HG03432 (cell line): ENCODE data around the gene CHST8.

Experiments
- ATAC-seq: cut with Tn5 transposase; IDR thresholded peaks from one replicate; pipeline ENCODE4 v1.9.1; 2021; ENCODE audit warnings: mild to moderate bottlenecking, moderate library complexity; ENCODE audit not compliant: unreplicated experiment

The CHST8 gene

DNA sequence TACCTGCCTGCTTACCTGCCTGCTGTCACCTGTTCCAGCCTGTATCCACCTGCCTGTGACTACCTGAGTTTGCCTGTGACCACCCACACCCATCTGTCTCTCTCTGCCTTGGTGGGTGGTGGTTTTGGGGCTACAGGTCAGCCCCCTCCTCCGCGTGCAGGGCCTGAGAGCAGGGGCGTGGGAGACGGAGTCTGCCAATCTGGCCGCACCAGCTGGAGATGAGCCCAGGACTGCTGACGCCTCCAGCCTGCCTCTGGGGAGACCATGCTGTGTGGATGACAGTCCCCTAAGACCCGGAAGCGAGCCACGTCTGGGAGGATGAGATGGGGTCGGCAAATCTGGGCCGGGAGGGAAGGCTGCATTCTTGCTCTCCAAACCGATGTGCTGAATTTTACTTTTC, 159.0 kb downstream of the CHST8 start:
- no peak for ATAC-seq

- ATAC-seq = no peak
Measured at GRCh38 chr19:33781415-33781935, 159.7 kb downstream of the CHST8 start.

DNA sequence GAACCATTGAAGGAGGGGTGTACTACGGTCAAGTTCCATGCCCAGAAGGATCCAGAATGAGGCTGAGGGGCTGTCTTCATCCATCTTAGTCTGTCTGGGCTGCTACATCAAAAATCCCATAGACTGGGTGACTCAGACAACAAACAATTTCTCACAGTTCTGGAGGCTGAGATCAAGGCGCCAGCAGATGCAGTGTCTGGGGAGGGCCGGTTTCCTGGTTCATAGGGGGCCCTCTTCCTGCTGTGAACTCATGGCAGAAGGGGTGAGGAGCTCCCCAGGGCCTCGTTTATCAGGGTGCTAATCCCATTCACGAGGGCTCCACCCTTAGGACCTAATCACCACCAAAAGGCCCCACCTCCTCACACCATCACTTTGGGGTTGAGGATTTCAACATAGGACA, 160.2 kb downstream of the CHST8 start:
- no peak for ATAC-seq

GRCh38 chr19:33784432-33784831, 162.7 kb downstream of the CHST8 start:
- no peak for ATAC-seq

DNA sequence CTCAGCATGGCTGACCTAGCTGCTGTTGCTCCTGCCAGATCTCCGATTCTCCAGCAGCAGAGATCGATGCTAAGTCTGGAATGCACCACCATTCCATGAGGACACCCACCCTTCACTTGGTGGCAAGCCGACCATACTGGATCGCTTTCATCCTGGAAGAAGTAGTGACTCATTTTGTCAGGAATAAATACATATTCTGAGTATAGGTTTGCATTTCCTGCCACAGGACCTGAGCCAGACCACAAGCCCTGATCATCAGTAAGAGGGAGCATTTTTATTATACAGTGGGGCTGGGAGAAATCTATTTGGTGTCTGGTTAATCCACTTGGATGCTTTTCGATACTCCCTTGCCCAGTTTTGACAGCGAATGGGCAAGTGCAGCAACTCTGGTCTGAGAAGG, 164.0 kb downstream of the CHST8 start:
- no peak for ATAC-seq

- ATAC-seq = no peak
Measured at GRCh38 chr19:33788676-33789075, 166.9 kb downstream of the CHST8 start.

DNA sequence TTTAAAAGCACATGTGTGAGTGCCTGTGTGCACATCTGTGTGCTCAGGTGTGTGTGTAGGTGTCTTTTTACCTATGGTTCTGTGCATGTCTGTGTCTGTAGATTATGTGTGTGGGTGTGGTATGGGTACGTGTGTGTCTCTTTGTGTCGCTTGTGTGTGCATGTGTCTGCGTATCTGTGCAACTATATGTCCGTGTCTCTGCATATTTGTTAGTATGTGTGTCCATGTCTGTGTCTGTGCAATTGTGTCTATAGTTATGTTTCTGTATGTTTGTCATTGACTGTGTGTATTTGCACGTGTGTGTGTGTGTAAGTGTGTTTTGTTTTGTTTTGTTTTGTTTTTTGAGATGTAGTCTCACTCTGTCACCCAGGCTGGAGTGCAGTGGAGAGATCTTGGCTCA, 167.6 kb downstream of the CHST8 start:
- no peak for ATAC-seq

DNA sequence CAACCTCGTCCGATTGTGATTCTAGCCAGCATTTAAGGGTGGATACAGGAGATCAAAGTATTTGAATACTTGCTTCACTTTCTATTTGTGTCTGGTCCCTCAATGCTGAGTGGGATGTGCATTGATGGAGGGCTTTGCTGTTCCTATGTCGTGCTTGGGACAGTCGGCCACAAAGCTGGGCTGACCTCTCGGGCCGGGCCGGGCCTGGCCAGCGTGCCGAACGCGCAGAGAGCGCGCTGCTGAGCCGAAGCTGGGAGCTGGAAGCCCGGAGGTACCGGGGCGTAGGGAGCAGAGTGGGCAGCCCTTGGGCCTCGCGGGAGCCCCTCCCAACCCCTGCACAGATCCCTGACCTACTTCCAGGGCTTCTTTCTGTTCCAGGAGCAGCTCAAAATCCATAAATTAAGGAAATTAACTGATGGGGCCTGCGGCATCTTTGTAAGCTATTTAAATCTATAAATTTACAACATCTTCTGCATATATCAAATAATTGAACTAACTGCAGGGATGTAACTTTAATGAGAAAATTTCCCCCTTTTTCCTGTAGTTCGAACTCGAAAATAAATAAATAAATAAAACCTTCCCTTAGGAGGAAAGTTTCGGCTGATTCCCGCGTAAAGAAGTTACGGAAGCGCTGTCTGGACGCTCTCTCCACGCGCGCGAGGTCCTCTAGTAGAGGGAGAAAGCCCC, 173.1 kb downstream of the CHST8 start:
- no peak for ATAC-seq

- no peak for ATAC-seq
Measured at GRCh38 chr19:33795370-33796163, 173.8 kb downstream of the CHST8 start.

- no peak for ATAC-seq
Measured at GRCh38 chr19:33796164-33796875, 174.6 kb downstream of the CHST8 start, which contains the start of gene KCTD15. Gene KCTD15 (plus strand): TSS chr19:33796870. CDS start chr19:33800455, 3,585 bp downstream.

DNA sequence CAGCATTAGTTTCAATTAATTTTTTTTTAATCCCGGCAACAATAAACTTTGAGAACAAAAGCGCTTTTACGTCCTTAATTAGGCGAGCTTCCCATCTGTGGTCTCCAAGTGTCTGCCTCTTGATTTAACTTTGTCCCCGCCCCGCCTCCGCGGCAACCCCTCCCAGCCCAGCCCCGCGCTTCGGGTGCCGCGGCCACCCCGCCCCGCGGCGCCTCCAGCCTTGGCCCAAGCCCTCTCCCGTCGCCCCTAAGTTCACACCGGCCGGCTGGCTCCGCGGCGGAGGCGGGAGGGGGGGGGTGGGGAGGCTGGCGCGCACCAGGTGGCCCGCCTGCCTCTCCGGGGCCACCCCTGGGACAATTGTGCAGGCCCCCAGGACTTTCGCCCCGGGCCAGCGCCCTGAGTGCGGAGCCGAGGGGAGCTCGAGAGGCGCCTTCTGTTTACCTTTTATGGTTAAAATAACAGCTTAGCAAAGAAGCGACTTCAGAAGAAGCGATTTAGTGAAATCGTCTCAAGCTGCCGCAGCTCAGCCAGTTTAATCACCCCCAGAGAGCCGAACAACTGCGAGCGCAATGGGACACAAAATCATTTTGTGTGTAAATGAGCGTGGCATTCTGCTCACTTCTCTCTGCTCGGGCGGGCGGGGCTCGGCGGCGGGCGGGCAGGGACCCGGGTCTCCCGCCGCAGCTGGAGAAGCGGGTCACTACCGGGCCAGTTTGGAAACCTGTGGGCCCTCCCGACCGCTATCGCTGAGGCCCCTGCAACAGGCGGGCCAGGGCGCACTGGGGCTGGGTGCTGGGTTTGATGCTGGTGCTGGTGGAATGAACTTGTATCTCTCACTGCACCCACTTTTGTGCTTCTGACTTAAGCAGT, 176.3 kb downstream of the CHST8 start:
- ATAC-seq = no peak

DNA sequence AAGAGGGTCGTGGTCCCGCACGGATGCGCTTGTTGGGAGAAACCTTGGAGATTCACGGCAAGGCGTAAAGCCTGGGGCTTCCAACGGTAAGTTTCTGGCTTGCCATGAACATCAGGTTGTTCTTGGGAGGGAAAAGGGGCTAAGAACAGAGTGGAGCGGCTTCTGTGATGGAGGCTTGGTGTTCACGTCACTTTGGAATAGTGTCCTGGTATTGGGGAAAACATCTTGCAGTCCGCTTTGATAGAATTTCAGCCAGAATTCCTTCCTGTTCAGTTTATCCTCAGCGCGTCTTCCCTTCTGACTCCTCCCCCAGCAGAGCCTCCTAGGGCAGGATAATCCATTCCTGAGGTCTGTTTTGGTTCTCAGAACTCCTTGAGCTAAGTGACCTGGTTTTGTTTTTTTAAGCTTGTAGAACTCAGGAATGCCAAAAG, 176.9 kb downstream of the CHST8 start:
- no peak for ATAC-seq

DNA sequence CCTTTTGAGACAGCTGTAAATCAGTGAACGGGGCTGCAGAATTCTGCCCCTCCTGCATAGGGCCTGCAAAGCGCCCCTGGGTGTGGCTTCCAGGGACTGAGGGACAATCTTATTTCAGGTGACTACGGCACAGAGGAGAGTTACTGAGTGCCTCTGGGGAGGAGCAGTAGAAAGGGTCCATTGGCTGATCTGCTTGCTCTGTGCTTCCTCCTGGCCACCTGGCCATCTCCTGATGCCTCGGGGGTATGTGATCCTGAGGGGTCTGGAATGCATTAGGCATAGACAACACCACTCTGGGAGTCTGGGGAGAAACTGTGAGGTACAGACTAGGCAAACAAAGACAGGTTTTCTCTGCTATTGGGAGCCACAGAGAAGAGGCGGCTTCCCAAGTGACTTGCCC, 177.7 kb downstream of the CHST8 start:
- no peak for ATAC-seq

- ATAC-seq = no peak
Measured at GRCh38 chr19:33800012-33800680, 178.4 kb downstream of the CHST8 start.

DNA sequence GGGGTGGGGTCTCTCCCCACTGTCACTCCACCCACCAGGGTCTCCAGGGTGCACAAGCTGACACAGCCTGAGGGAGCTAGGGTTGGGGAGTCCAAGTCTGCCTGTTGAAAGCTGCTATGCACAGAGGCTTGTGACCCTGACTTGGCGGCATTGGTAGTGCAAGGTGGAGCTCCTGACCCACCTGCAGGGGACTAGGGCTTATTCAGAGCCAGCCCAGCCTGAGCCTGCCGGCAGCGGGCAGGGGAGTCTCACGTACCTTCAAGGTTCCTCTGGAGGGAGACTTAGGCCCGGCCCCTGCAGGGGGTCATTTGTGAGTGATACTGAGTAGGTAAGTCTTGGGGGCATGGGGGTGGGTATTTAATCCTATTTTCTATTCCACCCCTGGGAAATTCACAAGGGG, 179.7 kb downstream of the CHST8 start:
- ATAC-seq = no peak

DNA sequence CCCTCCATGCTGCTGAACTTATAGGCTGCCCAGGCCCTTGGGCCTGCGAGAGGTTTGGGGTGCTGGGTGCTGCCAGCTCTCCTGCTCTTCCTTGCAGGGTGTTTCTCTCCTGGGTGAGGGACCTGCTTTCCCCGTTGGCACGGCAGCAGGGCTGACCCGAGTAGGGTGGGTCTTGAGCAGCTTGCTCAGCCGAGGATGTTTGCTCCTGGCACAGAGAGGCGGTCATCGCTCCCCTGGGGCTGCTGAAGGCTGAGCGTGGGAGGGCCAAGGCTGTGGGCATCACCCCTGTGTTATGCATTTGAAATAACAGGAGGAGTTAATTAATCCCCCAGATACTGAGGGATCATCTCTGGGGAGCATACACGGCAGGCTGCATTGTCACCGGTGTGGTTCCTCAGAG, 180.2 kb downstream of the CHST8 start:
- ATAC-seq = no peak

DNA sequence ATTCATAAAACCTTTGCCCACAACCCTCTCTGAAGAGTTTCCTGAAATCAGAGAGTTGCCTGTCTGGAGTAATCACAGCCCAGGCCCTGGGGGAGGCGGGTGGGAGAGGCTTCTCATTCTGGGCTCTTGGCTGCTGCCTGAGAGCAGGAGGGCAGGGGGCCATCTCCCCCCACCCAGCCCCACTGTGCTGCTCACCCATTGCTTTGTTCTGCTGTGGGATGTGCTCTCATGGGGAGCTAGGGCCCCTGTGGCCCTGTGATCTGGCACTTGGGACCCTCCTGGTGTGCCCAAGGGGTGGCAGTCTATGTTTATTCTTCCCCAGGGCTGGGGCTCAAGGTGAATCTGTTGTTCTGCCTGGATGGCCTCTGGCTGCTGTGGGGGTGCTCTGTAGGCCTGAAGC, 181.0 kb downstream of the CHST8 start:
- ATAC-seq = no peak

- ATAC-seq = no peak
Measured at GRCh38 chr19:33803383-33803782, 181.6 kb downstream of the CHST8 start.

DNA sequence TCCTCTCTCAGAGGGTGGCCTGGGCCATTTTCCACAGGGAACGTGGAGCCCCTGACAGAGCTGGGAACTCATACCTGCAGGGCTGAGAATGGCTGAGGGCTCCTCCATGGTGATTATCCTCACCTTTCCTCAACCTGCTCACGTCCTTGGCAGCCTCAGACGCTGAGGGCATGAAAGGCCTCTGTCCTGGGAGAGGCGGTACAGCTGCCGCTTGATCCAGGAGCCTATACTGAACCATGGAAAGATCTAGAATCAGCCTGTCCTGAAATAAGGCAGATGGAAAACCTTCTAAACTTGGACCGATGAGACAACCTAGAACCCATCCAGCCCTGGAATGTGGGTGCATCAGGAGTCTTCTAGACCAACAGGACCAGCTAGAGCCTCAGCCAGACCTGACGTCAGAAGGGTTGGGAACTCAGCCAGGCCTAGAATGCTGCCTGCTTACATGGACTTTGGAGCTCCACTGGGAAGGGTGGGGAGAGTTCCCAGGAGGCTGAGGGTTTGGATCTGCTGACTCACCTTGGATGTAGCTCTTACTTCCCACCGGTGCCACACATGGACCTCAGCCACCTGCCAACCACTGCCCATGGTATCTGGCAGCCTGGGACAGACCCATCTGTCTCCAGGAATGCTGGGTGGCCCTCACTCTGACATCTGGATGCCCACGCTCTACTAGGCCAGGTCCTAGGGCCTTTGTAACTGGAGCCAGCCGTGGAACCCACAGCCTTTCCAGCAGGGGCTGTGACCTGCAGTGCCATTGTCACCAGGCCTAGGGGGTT, 182.5 kb downstream of the CHST8 start:
- ATAC-seq = no peak
